HepG2 (cell line): ENCODE measurements around the gene LENEP. TPM values are rescaled to one million over a fixed set of nuclear protein-coding genes. Genes with fewer than 3 reads are reported as not detected.

Source experiments
- ARID2 ChIP-seq: sonication (generic); formaldehyde crosslinking; IDR thresholded peaks from 2 replicates; pipeline ENCODE4 v1.8.1; 2022; ENCODE audit warnings: mild to moderate bottlenecking, missing genetic modification reagents, borderline replicate concordance
- CHCHD3 ChIP-seq: sonication (generic); formaldehyde crosslinking; IDR thresholded peaks from 2 replicates; pipeline ENCODE4 v1.8.0; 2022; ENCODE audit warnings: mild to moderate bottlenecking, missing genetic modification reagents, moderate library complexity
- DR1 ChIP-seq: sonication (generic); formaldehyde crosslinking; IDR thresholded peaks from 2 replicates; pipeline ENCODE4 v1.8.0; 2021; ENCODE audit warnings: mild to moderate bottlenecking, missing genetic modification reagents, inconsistent platforms
- FOXP4 ChIP-seq: sonication (generic); formaldehyde crosslinking; IDR thresholded peaks from 2 replicates; pipeline ENCODE4 v1.4.0; 2020; ENCODE audit warnings: missing genetic modification reagents
- IRX3 ChIP-seq: sonication (generic); formaldehyde crosslinking; IDR thresholded peaks from 2 replicates; pipeline ENCODE4 v1.8.1; 2023; ENCODE audit warnings: mild to moderate bottlenecking, low read depth, missing genetic modification reagents, borderline replicate concordance
- JUND ChIP-seq: sonication (generic); formaldehyde crosslinking; IDR thresholded peaks from 2 replicates; pipeline ENCODE4 v1.8.0; 2022; ENCODE audit warnings: mild to moderate bottlenecking, missing genetic modification reagents
- KDM3A ChIP-seq: IDR thresholded peaks from 2 replicates; pipeline ENCODE4 v1.6.1; 2018; ENCODE audit warnings: low read depth, missing compliant biosample characterization
- KMT2A ChIP-seq: sonication (generic); formaldehyde crosslinking; IDR thresholded peaks from 2 replicates; pipeline ENCODE4 v1.4.0; 2020; ENCODE audit warnings: missing genetic modification reagents
- MTA1 ChIP-seq: sonication (generic); formaldehyde crosslinking; IDR thresholded peaks from 2 replicates; pipeline ENCODE4 v1.4.0; 2020; ENCODE audit warnings: missing genetic modification reagents, mild to moderate bottlenecking, borderline replicate concordance
- PBX2 ChIP-seq: IDR thresholded peaks from 2 replicates; pipeline ENCODE4 v1.6.1; 2016; ENCODE audit warnings: control low read depth
- RAD21 ChIP-seq: fragments of 450-650 bp; formaldehyde crosslinking; IDR thresholded peaks from 2 replicates; pipeline ENCODE4 v1.5.0; 2020; ENCODE audit warnings: mild to moderate bottlenecking
- SIX4 ChIP-seq: sonication (generic); formaldehyde crosslinking; IDR thresholded peaks from 2 replicates; pipeline ENCODE4 v1.4.0; 2020; ENCODE audit warnings: missing genetic modification reagents
- SRSF4 ChIP-seq: fragments of 200-400 bp; formaldehyde crosslinking; IDR thresholded peaks from one replicate; pipeline ENCODE4 v1.6.1; 2018; ENCODE audit warnings: mild to moderate bottlenecking, low read depth, low read length, moderate library complexity; ENCODE audit not compliant: poor library complexity, severe bottlenecking
- TBX2 ChIP-seq: sonication (generic); formaldehyde crosslinking; IDR thresholded peaks from 2 replicates; pipeline ENCODE4 v1.5.0; 2020; ENCODE audit warnings: missing genetic modification reagents, mild to moderate bottlenecking, borderline replicate concordance
- THAP11 ChIP-seq: IDR thresholded peaks from 2 replicates; pipeline ENCODE4 v1.6.1; 2016; ENCODE audit warnings: missing biosample characterization, missing genetic modification reagents
- U2AF2 ChIP-seq: fragments of 200-400 bp; formaldehyde crosslinking; IDR thresholded peaks from 2 replicates; pipeline ENCODE4 v1.6.1; 2017; ENCODE audit warnings: low read depth, mild to moderate bottlenecking, low read length
- UBTF ChIP-seq: sonication (generic); formaldehyde crosslinking; IDR thresholded peaks from 2 replicates; pipeline ENCODE4 v1.4.0; 2020; ENCODE audit warnings: mild to moderate bottlenecking, missing genetic modification reagents
- ZBTB21 ChIP-seq: sonication (generic); formaldehyde crosslinking; IDR thresholded peaks from 2 replicates; pipeline ENCODE4 v1.4.0; 2020; ENCODE audit warnings: missing genetic modification reagents
- ZKSCAN1 ChIP-seq: fragments of 150-350 bp; IDR thresholded peaks from 2 replicates; pipeline ENCODE4 v1.6.1; 2014; ENCODE audit warnings: low read length
- ZNF101 ChIP-seq: sonication (generic); formaldehyde crosslinking; IDR thresholded peaks from 2 replicates; pipeline ENCODE4 v1.4.0; 2020; ENCODE audit warnings: mild to moderate bottlenecking, low read depth, missing genetic modification reagents, borderline replicate concordance
- ZNF460 ChIP-seq: sonication (generic); formaldehyde crosslinking; IDR thresholded peaks from 2 replicates; pipeline ENCODE4 v1.5.1; 2020; ENCODE audit warnings: missing genetic modification reagents, mild to moderate bottlenecking, borderline replicate concordance
- polyA plus RNA-seq, 8 experiments: library from polyadenylated mRNA; depleted of rRNA in 3 of 8; stranded (reverse) in 7 of 8; unstranded in 1 of 8; fragments of >200 nt; fragmentation: Illumina TruSeq in 4 of 8; extraction: Trizol in 4 of 8; gene quantifications; 2 replicates each; pipeline versions ENCODE4 v1.2.1 to v1.2.3, GENCODE V29; 2011 to 2016; ENCODE audit warnings: low read depth in 4 of 8, missing spikeins in 1 of 8, mixed read lengths in 1 of 8; ENCODE audit not compliant: insufficient read depth in 1 of 8
- total RNA-seq, 5 experiments: library from RNA; depleted of rRNA; stranded (reverse); fragments of >200 nt; fragmentation: Illumina TruSeq; extraction: Trizol; gene quantifications; 2 replicates each; pipeline ENCODE4 v1.2.3, GENCODE V29; 2016; ENCODE audit warnings: low read depth in 1 of 5

Gene LENEP
- total and polyA plus RNA-seq, 2 of the 13 experiments (the other 11 are each of a cell fraction or from before 2014, with no cell fraction given), result 0.29 TPM; not detected in 1

- TF ChIP-seq FOXP4 (CRISPR knock-in tag), result peak; percentile 65
- no peak for TF ChIP-seq ZNF460
- TF ChIP-seq IRX3 (CRISPR knock-in tag), result no peak
- peak; percentile 91 for TF ChIP-seq TBX2 (CRISPR knock-in tag)
- 0 out of 2 replicates have a peak, but pooled peaks have one; percentile 73 for TF ChIP-seq CHCHD3 (CRISPR knock-in tag)
- no peak for TF ChIP-seq ZNF101 (CRISPR knock-in tag)
- TF ChIP-seq SRSF4, result no peak
- peak; percentile 67 for TF ChIP-seq THAP11 (CRISPR knock-in tag)
- no peak for TF ChIP-seq U2AF2
- no peak for TF ChIP-seq ZKSCAN1
- peak; percentile 53; the same call in 1 of the 2 replicates for TF ChIP-seq DR1
- peak; percentile 83; the same call in 1 of the 2 replicates for TF ChIP-seq ARID2 (CRISPR knock-in tag)
- 0 out of 2 replicates have a peak, but pooled peaks have one; percentile 14 for TF ChIP-seq PBX2 (CRISPR knock-in tag)
- no peak for TF ChIP-seq ZBTB21
- TF ChIP-seq KMT2A, result no peak
- TF ChIP-seq MTA1 (CRISPR knock-in tag), result peak; percentile 68; the same call in 1 of the 2 replicates
- peak; percentile 70; the same call in 1 of the 2 replicates for TF ChIP-seq KDM3A (CRISPR knock-in tag)
- TF ChIP-seq RAD21 (CRISPR knock-in tag), result peak; percentile 56; the same call in 1 of the 2 replicates
- TF ChIP-seq SIX4 (CRISPR knock-in tag), result no peak
- TF ChIP-seq JUND (CRISPR knock-in tag), result peak; percentile 89
- peak; percentile 72 for TF ChIP-seq UBTF (CRISPR knock-in tag)
Measured at GRCh38 chr1:155000726-155001424, 7.5 kb downstream of the LENEP start (continued).
